IPS-18a (cell line): ENCODE measurements around the gene SPATS2.
A peak's percentile ranks its signal among the peaks of the same experiment; 100 is the strongest.

ENCODE experiments used
- H3K27ac ChIP-seq: one replicate; pipeline ENCODE4 v1.5.1; 2013; ENCODE audit warnings: low read length
- H3K27me3 ChIP-seq: one replicate; pipeline ENCODE4 v1.6.1; 2013; ENCODE audit warnings: mild to moderate bottlenecking, low read length; ENCODE audit not compliant: control insufficient read depth, insufficient read depth
- H3K36me3 ChIP-seq: one replicate; pipeline ENCODE4 v1.6.1; 2013; ENCODE audit warnings: low read depth, low read length; ENCODE audit not compliant: control insufficient read depth
- H3K4me1 ChIP-seq: one replicate; pipeline ENCODE4 v1.6.1; 2013; ENCODE audit warnings: low read depth, low read length; ENCODE audit not compliant: control insufficient read depth
- H3K4me3 ChIP-seq: one replicate; pipeline ENCODE4 v1.5.1; 2013; ENCODE audit warnings: low read length
- H3K9ac ChIP-seq: one replicate; pipeline ENCODE4 v1.6.1; 2013; ENCODE audit warnings: mild to moderate bottlenecking, low read length, moderate library complexity
- H3K9me3 ChIP-seq: one replicate; pipeline ENCODE4 v1.6.1; 2013; ENCODE audit warnings: low read depth, low read length; ENCODE audit not compliant: control insufficient read depth

The SPATS2 gene

DNA sequence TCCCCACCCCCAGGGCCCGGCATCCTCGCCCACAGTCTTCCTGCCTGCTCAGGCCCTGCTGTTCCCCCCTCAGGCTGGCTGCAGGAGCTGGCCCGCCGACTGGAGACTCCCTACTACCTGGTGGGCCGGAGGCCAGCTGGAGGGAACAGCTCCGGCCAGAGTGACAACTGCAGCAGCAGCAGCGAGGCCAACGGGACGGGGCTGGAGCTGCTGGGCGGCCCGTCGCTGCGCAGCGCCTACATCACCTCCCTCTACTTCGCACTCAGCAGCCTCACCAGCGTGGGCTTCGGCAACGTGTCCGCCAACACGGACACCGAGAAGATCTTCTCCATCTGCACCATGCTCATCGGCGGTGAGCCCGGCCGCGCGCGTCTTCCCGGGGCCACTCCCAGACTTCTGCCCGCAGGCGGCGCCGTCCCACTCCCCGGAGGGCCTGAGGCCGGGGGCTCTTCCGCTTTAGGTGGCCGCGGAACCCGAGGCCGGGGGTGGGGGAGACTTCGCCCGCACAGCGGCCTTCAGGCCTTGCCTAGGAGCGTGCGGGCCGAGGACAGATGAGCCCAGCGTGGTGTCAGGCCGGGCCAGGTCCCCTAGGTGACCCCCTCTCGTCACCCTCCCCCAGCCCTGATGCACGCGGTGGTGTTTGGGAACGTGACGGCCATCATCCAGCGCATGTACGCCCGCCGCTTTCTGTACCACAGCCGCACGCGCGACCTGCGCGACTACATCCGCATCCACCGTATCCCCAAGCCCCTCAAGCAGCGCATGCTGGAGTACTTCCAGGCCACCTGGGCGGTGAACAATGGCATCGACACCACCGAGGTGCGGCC lies 181.8 kb downstream of the SPATS2 start:
- H3K4me3 ChIP-seq = peak overlapping the region; percentile 28
- no peak overlapping the region for H3K9ac ChIP-seq
- peaks cover 61% of the 10 kb centered on the region for H3K27me3 ChIP-seq
- no peaks in the 10 kb centered on the region for H3K36me3 ChIP-seq
- H3K9me3 ChIP-seq = no peaks in the 10 kb centered on the region
- no peak overlapping the region for H3K27ac ChIP-seq
- H3K4me1 ChIP-seq = no peaks in the 10 kb centered on the region

DNA sequence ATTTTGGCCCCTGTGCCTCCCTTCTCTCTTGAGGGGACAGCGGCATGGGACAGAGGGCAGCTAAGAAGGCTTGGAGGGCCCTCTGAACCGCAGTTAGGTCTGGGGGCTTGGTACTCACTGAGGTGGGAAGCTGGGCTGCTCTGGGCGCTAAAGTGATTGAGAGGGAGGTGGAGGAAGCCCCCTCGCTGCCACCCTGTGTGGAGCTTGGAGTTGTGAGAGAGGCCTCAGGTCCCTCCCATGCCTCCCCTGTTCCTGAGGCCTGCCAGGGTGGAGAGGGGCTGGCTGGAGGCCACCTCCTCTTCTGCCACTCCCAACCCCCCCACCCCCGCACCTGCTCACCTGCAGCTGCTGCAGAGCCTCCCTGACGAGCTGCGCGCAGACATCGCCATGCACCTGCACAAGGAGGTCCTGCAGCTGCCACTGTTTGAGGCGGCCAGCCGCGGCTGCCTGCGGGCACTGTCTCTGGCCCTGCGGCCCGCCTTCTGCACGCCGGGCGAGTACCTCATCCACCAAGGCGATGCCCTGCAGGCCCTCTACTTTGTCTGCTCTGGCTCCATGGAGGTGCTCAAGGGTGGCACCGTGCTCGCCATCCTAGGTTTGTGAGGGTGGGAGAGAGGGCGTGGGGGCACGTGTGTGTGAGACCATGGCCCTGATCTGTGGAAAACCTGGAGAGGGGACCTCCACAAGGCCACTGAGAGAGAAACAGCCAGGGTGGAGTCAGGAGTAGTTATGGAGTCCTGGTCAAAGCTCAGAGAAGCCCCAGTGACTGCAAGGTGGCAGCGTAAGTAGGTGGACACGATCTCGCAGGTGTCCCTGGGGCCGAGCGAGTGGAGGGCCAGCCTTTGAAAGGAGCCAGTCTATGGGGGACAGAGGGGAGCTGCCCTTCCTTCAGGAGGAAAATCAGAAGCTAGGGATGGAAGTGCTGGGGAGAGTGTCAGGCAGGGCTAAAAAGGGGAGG lies 182.8 kb downstream of the SPATS2 start:
- no peaks in the 10 kb centered on the region for H3K9me3 ChIP-seq
- no peaks in the 10 kb centered on the region for H3K4me1 ChIP-seq
- no peak overlapping the region for H3K9ac ChIP-seq
- no peak overlapping the region for H3K27ac ChIP-seq
- H3K27me3 ChIP-seq = peaks cover 51% of the 10 kb centered on the region
- H3K36me3 ChIP-seq = no peaks in the 10 kb centered on the region
- peak overlapping the region; percentile 28 for H3K4me3 ChIP-seq

DNA sequence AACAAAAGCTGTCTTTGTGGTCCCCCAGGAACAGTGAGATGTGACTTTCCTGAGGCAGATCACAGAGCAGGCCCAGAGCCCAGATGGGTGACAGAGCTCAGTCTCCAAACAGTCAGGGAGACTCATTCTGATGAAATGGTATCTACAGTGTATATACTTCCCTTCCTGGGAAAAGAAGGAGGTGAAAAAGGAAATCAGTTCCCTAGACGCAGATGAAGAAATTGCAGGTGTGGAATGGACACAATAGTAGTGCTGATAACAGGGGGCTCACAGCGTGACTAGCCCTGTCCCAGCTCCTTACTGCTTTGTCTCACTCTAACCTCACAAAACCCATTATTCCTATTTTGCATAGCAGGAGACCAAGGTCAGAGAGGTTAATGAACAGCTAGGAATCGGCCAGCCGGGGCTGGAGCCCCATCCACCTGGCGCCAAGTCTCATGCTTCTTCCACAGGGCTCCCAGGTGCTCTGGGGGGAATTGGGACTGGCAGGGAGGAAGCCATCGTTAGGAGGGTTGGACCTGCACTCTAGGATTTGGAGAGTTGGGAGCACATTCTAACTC lies 183.5 kb downstream of the SPATS2 start:
- Histone ChIP-seq H3K9ac (no peak overlapping the region), H3K9me3 (no peaks in the 10 kb centered on the region), H3K4me3 (no peak overlapping the region), H3K36me3 (no peaks in the 10 kb centered on the region), H3K27me3 (peaks cover 44% of the 10 kb centered on the region), H3K27ac (no peak overlapping the region), H3K4me1 (no peaks in the 10 kb centered on the region)

DNA sequence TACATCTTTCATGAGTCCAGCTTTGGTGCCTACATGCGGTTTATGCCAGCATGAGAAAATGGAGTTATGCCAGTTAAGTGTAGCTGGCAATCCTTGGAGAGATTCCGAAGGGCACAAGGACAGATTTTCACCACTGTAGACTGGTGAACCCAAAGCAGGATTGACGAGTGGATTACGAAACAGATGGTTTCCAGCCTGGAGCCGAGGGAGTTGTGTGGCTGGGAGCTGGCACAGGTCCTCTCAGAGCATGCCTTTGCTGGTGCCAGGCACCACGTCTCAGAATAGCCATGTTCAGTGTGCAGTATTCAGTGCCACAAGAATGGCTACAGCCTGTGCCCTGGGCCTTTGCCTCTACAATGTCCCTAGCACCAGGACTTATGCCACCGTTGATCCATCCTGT lies 184.8 kb downstream of the SPATS2 start:
- H3K27ac ChIP-seq = no peak overlapping the region
- H3K9me3 ChIP-seq = no peaks in the 10 kb centered on the region
- H3K27me3 ChIP-seq = peaks cover 32% of the 10 kb centered on the region
- no peaks in the 10 kb centered on the region for H3K36me3 ChIP-seq
- H3K4me3 ChIP-seq = no peak overlapping the region
- H3K4me1 ChIP-seq = no peaks in the 10 kb centered on the region
- H3K9ac ChIP-seq = no peak overlapping the region

DNA sequence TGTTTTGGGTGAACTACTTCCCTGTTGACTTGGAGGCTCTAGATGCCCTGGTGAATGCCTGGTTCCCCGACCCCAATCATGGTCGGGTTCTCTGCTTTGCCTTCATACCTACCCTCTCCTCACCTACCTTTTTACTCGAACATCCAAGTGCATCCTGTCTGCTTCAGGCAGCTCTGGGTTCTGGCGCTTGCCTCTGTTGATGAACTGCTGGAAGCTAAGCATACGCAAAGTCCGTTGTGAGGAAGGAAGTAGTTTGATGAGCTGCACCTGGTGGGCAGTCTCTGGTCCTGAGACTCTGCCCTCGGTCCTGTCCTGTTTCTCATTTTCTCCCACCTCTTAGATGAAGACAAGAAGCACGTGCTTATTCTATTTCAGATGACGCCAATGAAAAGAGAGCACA lies 185.2 kb downstream of the SPATS2 start:
- Histone ChIP-seq H3K9me3 (no peaks in the 10 kb centered on the region), H3K27me3 (peaks cover 29% of the 10 kb centered on the region), H3K4me3 (no peak overlapping the region), H3K4me1 (no peaks in the 10 kb centered on the region), H3K27ac (no peak overlapping the region), H3K9ac (no peak overlapping the region), H3K36me3 (no peaks in the 10 kb centered on the region)

DNA sequence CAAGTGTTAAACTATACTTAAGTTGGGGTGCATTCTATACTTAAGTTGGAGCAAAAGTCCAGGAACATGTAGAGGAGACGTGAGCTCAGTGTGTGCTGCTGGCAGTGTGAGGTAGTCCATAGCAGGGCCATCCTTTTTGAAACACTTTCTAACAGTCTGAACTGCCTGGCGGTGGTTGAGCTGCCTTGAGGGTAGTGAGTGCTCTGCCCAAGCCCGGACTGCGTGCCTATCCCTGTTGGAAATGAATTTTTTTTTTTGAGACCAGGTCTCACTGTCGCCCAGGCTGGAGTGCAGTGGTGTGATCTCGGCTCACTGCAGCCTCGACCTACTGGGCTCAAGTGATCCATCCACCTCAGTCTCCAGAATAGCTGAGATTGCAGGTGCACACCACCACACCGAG lies 185.6 kb downstream of the SPATS2 start:
- Histone ChIP-seq H3K27me3 (peaks cover 24% of the 10 kb centered on the region), H3K36me3 (no peaks in the 10 kb centered on the region), H3K27ac (no peak overlapping the region), H3K4me3 (no peak overlapping the region), H3K4me1 (no peaks in the 10 kb centered on the region), H3K9ac (no peak overlapping the region), H3K9me3 (no peaks in the 10 kb centered on the region)

DNA sequence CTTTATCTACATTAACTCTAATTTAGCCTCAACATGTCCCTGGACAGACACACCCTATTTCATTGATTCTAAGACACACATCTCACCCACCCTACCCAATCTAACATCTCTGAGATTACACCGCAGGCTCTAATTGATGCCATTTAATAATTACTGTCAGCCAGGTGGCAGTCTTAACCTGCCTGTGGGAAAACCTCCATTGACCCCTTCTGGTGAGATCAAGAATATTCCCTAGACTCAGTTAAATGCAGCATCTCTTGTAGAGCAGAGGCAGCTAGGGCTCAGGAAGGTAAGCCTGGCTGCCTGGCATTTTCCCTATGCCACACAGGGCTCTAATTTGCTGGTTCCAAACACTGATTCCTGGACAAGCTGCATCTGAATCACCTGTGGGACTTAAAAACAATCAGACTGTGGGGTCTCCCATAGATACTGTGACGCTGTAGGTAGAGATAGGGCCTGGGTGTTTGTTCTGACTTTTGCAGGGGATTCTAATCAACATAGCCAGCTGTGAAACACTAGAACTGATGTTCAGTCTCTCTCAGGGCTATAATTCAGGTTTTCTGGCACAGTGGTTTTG lies 186.3 kb downstream of the SPATS2 start:
- Histone ChIP-seq H3K9ac (no peak overlapping the region), H3K27me3 (peaks cover 17% of the 10 kb centered on the region), H3K36me3 (peaks cover 5% of the 10 kb centered on the region), H3K4me1 (no peaks in the 10 kb centered on the region), H3K9me3 (no peaks in the 10 kb centered on the region), H3K27ac (no peak overlapping the region), H3K4me3 (no peak overlapping the region)

DNA sequence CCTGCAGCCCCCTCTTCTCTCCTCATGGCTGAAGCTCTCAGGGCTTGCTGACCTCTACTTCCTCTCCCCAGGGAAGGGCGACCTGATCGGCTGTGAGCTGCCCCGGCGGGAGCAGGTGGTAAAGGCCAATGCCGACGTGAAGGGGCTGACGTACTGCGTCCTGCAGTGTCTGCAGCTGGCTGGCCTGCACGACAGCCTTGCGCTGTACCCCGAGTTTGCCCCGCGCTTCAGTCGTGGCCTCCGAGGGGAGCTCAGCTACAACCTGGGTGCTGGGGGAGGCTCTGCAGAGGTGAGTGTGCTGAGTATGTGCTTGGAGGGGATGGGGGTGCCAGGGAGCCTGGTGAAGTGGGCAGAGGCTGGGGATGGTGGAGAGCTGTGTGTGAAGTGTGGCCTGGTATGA lies 187.0 kb downstream of the SPATS2 start:
- H3K4me1 ChIP-seq = no peaks in the 10 kb centered on the region
- H3K36me3 ChIP-seq = peaks cover 11% of the 10 kb centered on the region
- H3K4me3 ChIP-seq = no peak overlapping the region
- H3K9me3 ChIP-seq = no peaks in the 10 kb centered on the region
- H3K27me3 ChIP-seq = peaks cover 10% of the 10 kb centered on the region
- H3K27ac ChIP-seq = no peak overlapping the region
- H3K9ac ChIP-seq = no peak overlapping the region

DNA sequence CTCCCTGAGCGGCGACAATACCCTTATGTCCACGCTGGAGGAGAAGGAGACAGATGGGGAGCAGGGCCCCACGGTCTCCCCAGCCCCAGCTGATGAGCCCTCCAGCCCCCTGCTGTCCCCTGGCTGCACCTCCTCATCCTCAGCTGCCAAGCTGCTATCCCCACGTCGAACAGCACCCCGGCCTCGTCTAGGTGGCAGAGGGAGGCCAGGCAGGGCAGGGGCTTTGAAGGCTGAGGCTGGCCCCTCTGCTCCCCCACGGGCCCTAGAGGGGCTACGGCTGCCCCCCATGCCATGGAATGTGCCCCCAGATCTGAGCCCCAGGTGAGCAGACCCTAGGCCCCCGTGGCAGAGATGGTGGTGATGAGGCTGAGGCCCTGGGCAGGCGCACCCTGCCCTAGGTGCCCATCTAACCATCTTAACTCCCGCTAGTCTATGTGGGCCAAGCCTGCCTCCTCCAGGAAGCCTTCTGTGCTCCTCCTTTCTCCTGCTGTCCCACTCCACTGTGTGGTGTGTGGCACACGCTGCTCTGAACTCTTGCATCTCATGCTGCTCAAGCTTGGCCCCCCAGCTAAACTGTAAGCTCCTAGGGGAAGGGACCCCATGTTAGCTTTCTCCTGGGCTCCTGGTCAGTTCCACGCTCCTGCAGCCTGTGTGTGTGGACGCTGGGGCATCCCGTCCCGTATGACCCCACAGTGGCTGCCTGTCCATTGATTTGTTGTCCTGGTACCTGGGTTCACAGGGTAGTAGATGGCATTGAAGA lies 188.5 kb downstream of the SPATS2 start:
- no peaks in the 10 kb centered on the region for H3K9me3 ChIP-seq
- no peak overlapping the region for H3K9ac ChIP-seq

DNA sequence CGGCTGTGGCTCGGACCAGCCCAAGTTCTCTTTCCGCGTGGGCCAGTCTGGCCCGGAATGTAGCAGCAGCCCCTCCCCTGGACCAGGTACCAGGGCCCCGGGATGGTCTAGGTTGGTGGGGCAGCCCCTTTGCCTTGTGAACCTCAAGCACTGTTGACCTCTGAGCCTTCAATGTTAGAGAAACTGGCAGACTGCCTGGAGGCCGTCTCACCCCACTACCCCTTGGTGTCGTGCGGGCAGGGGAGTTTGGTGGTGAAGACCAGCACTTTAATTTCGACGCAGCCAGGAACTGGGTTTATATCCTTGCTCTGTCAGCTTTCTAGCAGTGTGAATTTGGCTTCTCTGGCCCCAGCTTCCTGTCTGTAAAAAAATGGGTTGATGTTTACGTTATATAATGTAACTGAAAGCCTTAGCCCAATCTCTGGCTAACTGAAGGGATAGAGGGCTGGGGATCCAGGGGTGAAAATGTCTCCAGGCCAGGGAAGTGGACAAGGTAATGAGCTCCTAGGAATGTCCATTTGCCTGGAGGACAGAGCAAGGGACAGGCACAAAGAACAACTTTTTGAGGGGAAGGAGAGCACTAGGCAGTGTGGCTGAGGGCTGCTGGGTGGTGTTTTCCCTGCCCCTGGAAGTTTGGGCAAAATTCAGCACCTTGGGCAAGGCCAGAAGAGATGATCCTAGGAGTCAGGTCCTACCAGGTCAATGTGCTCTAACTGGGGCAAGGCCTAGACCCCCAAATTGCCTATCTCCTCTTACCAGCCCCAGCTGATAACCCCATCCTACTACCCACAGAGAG lies 189.3 kb downstream of the SPATS2 start:
- Histone ChIP-seq H3K36me3 (peaks cover 28% of the 10 kb centered on the region), H3K4me1 (no peaks in the 10 kb centered on the region), H3K4me3 (no peak overlapping the region), H3K9ac (no peak overlapping the region), H3K27me3 (peaks cover 5% of the 10 kb centered on the region), H3K27ac (no peak overlapping the region), H3K9me3 (no peaks in the 10 kb centered on the region)

More for the DNA sequence above, 188.5 kb downstream of the SPATS2 start:
- H3K4me3 ChIP-seq = no peak overlapping the region
- no peak overlapping the region for H3K27ac ChIP-seq
- H3K27me3 ChIP-seq = peaks cover 5% of the 10 kb centered on the region
- H3K36me3 ChIP-seq = peaks cover 27% of the 10 kb centered on the region
- H3K4me1 ChIP-seq = no peaks in the 10 kb centered on the region
